Thyroid gland (tissue), 4 donors: ENCODE data around the gene DTNB.

ENCODE experiments used
- CTCF ChIP-seq, 6 experiments: fragments of 200-600 bp in 3 of 6; fragments of 450-650 bp in 3 of 6; sonication (generic) in 3 of 6; IDR thresholded peaks; one replicate each; pipeline ENCODE4 v1.5.1; 2016 to 2019; ENCODE audit warnings: antibody characterized with exemption in 6 of 6, mild to moderate bottlenecking in 2 of 6, inconsistent platforms in 1 of 6, moderate library complexity in 1 of 6
- POLR2A ChIP-seq, 2 donors: fragments of 450-650 bp; IDR thresholded peaks; one replicate each; pipeline ENCODE4 v1.6.1; 2017; ENCODE audit warnings: antibody characterized with exemption in 2 of 2, mild to moderate bottlenecking in 2 of 2, moderate library complexity in 1 of 2

GRCh38 chr2:25330273-25330672, 343.1 kb downstream of the DTNB start:
- no peak for TF ChIP-seq POLR2A (IDR thresholded peaks at IDR 0.05)
- no peak for TF ChIP-seq CTCF (IDR thresholded peaks at IDR 0.05)
